ENCODE results near the gene EBF3. TPM values are rescaled to one million over a fixed set of nuclear protein-coding genes. Genes with fewer than 3 reads are reported as not detected.
A peak's percentile ranks its signal among the peaks of the same experiment; 100 is the strongest.

Gene EBF3
- total RNA-seq, 1 donor from 2014 or later = 0.15 TPM

DNA sequence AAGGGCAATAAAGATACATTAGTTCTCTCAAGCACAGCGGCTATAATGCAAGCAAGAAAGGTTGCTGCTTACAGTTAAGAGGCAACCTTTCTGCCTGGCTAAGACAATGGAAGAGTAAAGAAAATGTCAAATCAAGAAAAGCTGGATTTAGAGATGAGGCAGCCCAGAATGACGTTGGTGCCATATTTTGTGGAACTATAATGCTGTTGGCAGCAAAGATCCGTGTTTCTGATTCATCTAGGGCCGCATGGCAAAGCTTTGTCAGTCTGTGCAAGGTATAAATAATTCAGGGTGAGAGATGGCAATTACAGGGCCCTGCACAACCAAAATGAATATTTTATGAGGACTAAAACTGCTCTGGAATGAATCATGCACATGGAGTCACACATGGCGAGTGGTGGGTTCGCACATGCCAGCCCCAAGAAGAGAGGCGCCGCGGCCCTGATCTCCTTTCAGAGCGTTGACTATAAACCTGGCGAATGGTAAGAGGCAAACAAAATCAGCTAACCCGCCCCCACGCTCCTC, 76.6 kb downstream of the EBF3 start:
- no peak overlapping the region for H3K27ac Mint-ChIP-seq
- Histone ChIP-seq H3K27ac (no peak overlapping the region), H3F3A (ENCODE audit: low read depth) (no peaks in the 10 kb centered on the region), H4K20me1 (ENCODE audit: low read depth) (no peaks in the 10 kb centered on the region), H2AFZ (replicated peaks) (no peak overlapping the region), H3K9ac (no peak overlapping the region), H3K9me3 (ENCODE audit: low read depth) (no peaks in the 10 kb centered on the region), H3K4me3 (no peak overlapping the region), H3K79me2 (ENCODE audit: low read depth) (no peaks in the 10 kb centered on the region), H3K4me1 (peaks cover 27% of the 10 kb centered on the region), H3K4me2 (no peak overlapping the region), H3K27me3 (no peaks in the 10 kb centered on the region), H3K36me3 (no peaks in the 10 kb centered on the region)
- peaks cover 42% of the 10 kb centered on the region for H3K4me1 Mint-ChIP-seq
- no peak overlapping the region for H3K4me3 Mint-ChIP-seq
- H3K27me3 Mint-ChIP-seq (ENCODE audit: insufficient read depth, low read depth) = peaks cover 7% of the 10 kb centered on the region
- H3K36me3 Mint-ChIP-seq = no peaks in the 10 kb centered on the region
- no peak for TF ChIP-seq EZH2phosphoT487 (IDR thresholded peaks at IDR 0.05)
- TF ChIP-seq EZH2 (IDR thresholded peaks at IDR 0.05) = no peak
- TF ChIP-seq, protein P1, sequence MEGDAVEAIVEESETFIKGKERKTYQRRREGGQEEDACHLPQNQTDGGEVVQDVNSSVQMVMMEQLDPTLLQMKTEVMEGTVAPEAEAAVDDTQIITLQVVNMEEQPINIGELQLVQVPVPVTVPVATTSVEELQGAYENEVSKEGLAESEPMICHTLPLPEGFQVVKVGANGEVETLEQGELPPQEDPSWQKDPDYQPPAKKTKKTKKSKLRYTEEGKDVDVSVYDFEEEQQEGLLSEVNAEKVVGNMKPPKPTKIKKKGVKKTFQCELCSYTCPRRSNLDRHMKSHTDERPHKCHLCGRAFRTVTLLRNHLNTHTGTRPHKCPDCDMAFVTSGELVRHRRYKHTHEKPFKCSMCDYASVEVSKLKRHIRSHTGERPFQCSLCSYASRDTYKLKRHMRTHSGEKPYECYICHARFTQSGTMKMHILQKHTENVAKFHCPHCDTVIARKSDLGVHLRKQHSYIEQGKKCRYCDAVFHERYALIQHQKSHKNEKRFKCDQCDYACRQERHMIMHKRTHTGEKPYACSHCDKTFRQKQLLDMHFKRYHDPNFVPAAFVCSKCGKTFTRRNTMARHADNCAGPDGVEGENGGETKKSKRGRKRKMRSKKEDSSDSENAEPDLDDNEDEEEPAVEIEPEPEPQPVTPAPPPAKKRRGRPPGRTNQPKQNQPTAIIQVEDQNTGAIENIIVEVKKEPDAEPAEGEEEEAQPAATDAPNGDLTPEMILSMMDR (IDR thresholded peaks at IDR 0.05) = no peak
- H3K9me3 Mint-ChIP-seq = no peaks in the 10 kb centered on the region
- no peak for DNase-seq (ENCODE audit: low spot score)

- no peaks in the 10 kb centered on the region for H4K20me1 ChIP-seq (ENCODE audit: low read depth)
- no peaks in the 10 kb centered on the region for H3K36me3 Mint-ChIP-seq
- H3K9me3 ChIP-seq (ENCODE audit: low read depth) = no peaks in the 10 kb centered on the region
- H3K79me2 ChIP-seq (ENCODE audit: low read depth) = no peaks in the 10 kb centered on the region
- H3K4me3 ChIP-seq = no peak overlapping the region
- H3K4me1 Mint-ChIP-seq = peaks cover 45% of the 10 kb centered on the region
- no peak overlapping the region for H3K27ac ChIP-seq
- no peaks in the 10 kb centered on the region for H3K36me3 ChIP-seq
- H3K4me1 ChIP-seq = peaks cover 37% of the 10 kb centered on the region
- no peak overlapping the region for H2AFZ ChIP-seq (replicated peaks)
- peak overlapping the region; percentile 12 for H3K4me2 ChIP-seq
- TF ChIP-seq, protein P1 (IDR thresholded peaks at IDR 0.05) = no peak
- TF ChIP-seq EZH2phosphoT487 (IDR thresholded peaks at IDR 0.05) (no peak), EZH2 (IDR thresholded peaks at IDR 0.05) (no peak)
- H3K4me3 Mint-ChIP-seq = no peak overlapping the region
- H3F3A ChIP-seq (ENCODE audit: low read depth) = no peaks in the 10 kb centered on the region
- no peaks in the 10 kb centered on the region for H3K27me3 ChIP-seq
- no peak overlapping the region for H3K9ac ChIP-seq
- DNase-seq (ENCODE audit: low spot score) = no peak
- H3K9me3 Mint-ChIP-seq = no peaks in the 10 kb centered on the region
- peak overlapping the region; percentile 8 for H3K27ac Mint-ChIP-seq
- peaks cover 7% of the 10 kb centered on the region for H3K27me3 Mint-ChIP-seq (ENCODE audit: insufficient read depth, low read depth)
Observed at GRCh38 chr10:129886263-129886662, 77.8 kb downstream of the EBF3 start.

GRCh38 chr10:129885526-129885925, 78.5 kb downstream of the EBF3 start:
- Histone ChIP-seq H4K20me1 (ENCODE audit: low read depth) (no peaks in the 10 kb centered on the region), H2AFZ (replicated peaks) (no peak overlapping the region), H3K9ac (no peak overlapping the region), H3K27me3 (no peaks in the 10 kb centered on the region), H3K4me3 (no peak overlapping the region), H3K27ac (no peak overlapping the region), H3K9me3 (ENCODE audit: low read depth) (no peaks in the 10 kb centered on the region), H3K4me2 (no peak overlapping the region), H3K4me1 (peaks cover 38% of the 10 kb centered on the region), H3K36me3 (no peaks in the 10 kb centered on the region), H3F3A (ENCODE audit: low read depth) (no peaks in the 10 kb centered on the region), H3K79me2 (ENCODE audit: low read depth) (no peaks in the 10 kb centered on the region)
- Mint-ChIP-seq H3K27ac (no peak overlapping the region), H3K27me3 (ENCODE audit: insufficient read depth, low read depth) (peaks cover 7% of the 10 kb centered on the region), H3K9me3 (no peaks in the 10 kb centered on the region), H3K36me3 (no peaks in the 10 kb centered on the region), H3K4me3 (no peak overlapping the region), H3K4me1 (peaks cover 49% of the 10 kb centered on the region)
- DNase-seq (ENCODE audit: low spot score) = no peak
- no peak for TF ChIP-seq EZH2phosphoT487 (IDR thresholded peaks at IDR 0.05)
- TF ChIP-seq EZH2 (IDR thresholded peaks at IDR 0.05) = no peak
- TF ChIP-seq, protein P1 (IDR thresholded peaks at IDR 0.05) = no peak
